Karpas-422 (cell line): ENCODE measurements around the gene BRPF1. TPM values are rescaled to one million over a fixed set of nuclear protein-coding genes. Genes with fewer than 3 reads are reported as not detected.
A peak's percentile ranks its signal among the peaks of the same experiment; 100 is the strongest.

ENCODE experiments used
- DNase-seq: peaks from one replicate; pipeline ENCODE4 v3.0.0-alpha.2; 2015
- H2AFZ ChIP-seq: fragments of 200-600 bp; sonication (generic); 2 replicates; pipeline ENCODE4 v1.6.1; 2014; ENCODE audit warnings: antibody characterized with exemption, low read length, mixed read lengths
- H3K27ac ChIP-seq: fragments of 200-600 bp; sonication (generic); 2 replicates; pipeline ENCODE4 v1.5.1; 2014; ENCODE audit warnings: mild to moderate bottlenecking, low read length, moderate library complexity
- H3K27me3 ChIP-seq: fragments of 200-600 bp; sonication (generic); 2 replicates; pipeline ENCODE4 v1.6.1; 2014; ENCODE audit warnings: low read length, mixed read lengths
- H3K36me3 ChIP-seq: fragments of 200-600 bp; sonication (generic); 2 replicates; pipeline ENCODE4 v1.6.1; 2014; ENCODE audit warnings: low read length, mixed read lengths; ENCODE audit not compliant: insufficient read depth
- H3K4me1 ChIP-seq: fragments of 200-600 bp; sonication (generic); 2 replicates; pipeline ENCODE4 v1.6.1; 2014; ENCODE audit warnings: mild to moderate bottlenecking, low read length, mixed read lengths
- H3K4me2 ChIP-seq: fragments of 200-600 bp; sonication (generic); 2 replicates; pipeline ENCODE4 v1.6.1; 2014; ENCODE audit warnings: low read length, low read depth, mild to moderate bottlenecking; ENCODE audit not compliant: poor library complexity, severe bottlenecking
- H3K4me3 ChIP-seq: fragments of 200-600 bp; sonication (generic); 2 replicates; pipeline ENCODE4 v1.5.1; 2014; ENCODE audit warnings: mild to moderate bottlenecking, antibody characterized with exemption, low read length, mixed read lengths
- H3K79me2 ChIP-seq: fragments of 200-600 bp; sonication (generic); 2 replicates; pipeline ENCODE4 v1.6.1; 2014; ENCODE audit warnings: mild to moderate bottlenecking, low read length, mixed read lengths
- H3K9ac ChIP-seq: fragments of 200-600 bp; sonication (generic); 2 replicates; pipeline ENCODE4 v1.6.0; 2014; ENCODE audit warnings: low read length
- H3K9me2 ChIP-seq: fragments of 200-600 bp; sonication (generic), shearing (Covaris generic); replicated peaks from 2 replicates; pipeline ENCODE4 v1.6.0; 2014; ENCODE audit warnings: mild to moderate bottlenecking, low read length, moderate library complexity; ENCODE audit not compliant: insufficient read depth
- H3K9me3 ChIP-seq: fragments of 300-700, 200-600 bp; sonication (generic); 2 replicates; pipeline ENCODE4 v1.6.1; 2014; ENCODE audit warnings: low read length, mixed read lengths
- H4K20me1 ChIP-seq: fragments of 200-600 bp; sonication (generic); 2 replicates; pipeline ENCODE4 v1.6.1; 2014; ENCODE audit warnings: mild to moderate bottlenecking, antibody characterized with exemption, low read length, low read depth; ENCODE audit not compliant: insufficient read depth
- total RNA-seq: library from RNA; depleted of rRNA; stranded (reverse); fragments of >200 nt; shearing (Covaris generic); gene quantifications from 2 replicates; pipeline ENCODE4 v1.2.3, GENCODE V29; 2014; ENCODE audit warnings: low replicate concordance

The BRPF1 gene
- total RNA-seq, 1 experiment from 2014 or later, result 14.5 TPM

- Histone ChIP-seq H3K27ac (no peak overlapping the region), H3K9me3 (no peaks in the 10 kb centered on the region), H3K4me2 (no peak overlapping the region), H3K4me3 (no peak overlapping the region), H3K79me2 (no peaks in the 10 kb centered on the region), H3K9me2 (no peaks in the 10 kb centered on the region), H3K4me1 (peaks cover 27% of the 10 kb centered on the region), H3K9ac (no peak overlapping the region), H3K36me3 (peaks cover 5% of the 10 kb centered on the region), H4K20me1 (peaks cover 7% of the 10 kb centered on the region; the same call in 1 of the 2 replicates), H3K27me3 (no peaks in the 10 kb centered on the region), H2AFZ (no peak overlapping the region)
- DNase-seq, result no peak
These were observed 44.0 kb upstream of the BRPF1 start for GRCh38 chr3:9687514-9687913.

GRCh38 chr3:9688961-9689360 lies 42.6 kb upstream of the BRPF1 start:
- Histone ChIP-seq H3K27me3 (no peaks in the 10 kb centered on the region), H3K9me3 (no peaks in the 10 kb centered on the region), H2AFZ (no peak overlapping the region), H3K79me2 (no peaks in the 10 kb centered on the region), H3K9me2 (no peaks in the 10 kb centered on the region), H3K4me2 (no peak overlapping the region), H3K27ac (no peak overlapping the region), H4K20me1 (peaks cover 12% of the 10 kb centered on the region; the same call in 1 of the 2 replicates), H3K4me1 (peaks cover 38% of the 10 kb centered on the region), H3K9ac (no peak overlapping the region), H3K36me3 (peaks cover 7% of the 10 kb centered on the region), H3K4me3 (no peak overlapping the region)
- no peak for DNase-seq

DNA sequence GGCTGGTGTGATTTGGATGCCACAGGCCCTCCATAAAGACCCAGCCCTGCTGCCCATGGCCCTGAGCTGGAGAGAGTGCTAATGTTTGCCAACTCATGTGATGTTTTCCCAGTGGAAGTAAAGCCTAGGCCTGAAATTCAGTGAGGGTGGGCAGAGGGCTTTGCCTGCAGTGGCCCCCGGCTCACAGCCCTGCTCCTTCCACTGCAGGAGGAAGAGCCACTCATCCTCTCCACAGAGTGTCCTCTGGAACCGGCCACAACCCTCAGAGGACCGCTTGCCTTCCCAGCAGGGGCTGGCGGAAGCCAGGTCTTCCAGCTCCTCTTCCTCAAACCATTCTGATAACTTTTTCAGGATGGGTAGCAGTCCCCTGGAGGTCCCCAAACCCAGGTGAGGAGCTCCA lies 41.8 kb upstream of the BRPF1 start:
- Histone ChIP-seq H3K27me3 (no peaks in the 10 kb centered on the region), H3K4me3 (no peak overlapping the region), H3K4me2 (no peak overlapping the region), H3K9ac (no peak overlapping the region), H3K27ac (no peak overlapping the region), H3K36me3 (peaks cover 6% of the 10 kb centered on the region), H3K79me2 (no peaks in the 10 kb centered on the region), H3K9me2 (no peaks in the 10 kb centered on the region), H2AFZ (no peak overlapping the region), H3K4me1 (peaks cover 38% of the 10 kb centered on the region), H4K20me1 (peaks cover 12% of the 10 kb centered on the region; the same call in 1 of the 2 replicates), H3K9me3 (no peaks in the 10 kb centered on the region)
- DNase-seq, result no peak

- H4K20me1 ChIP-seq, result peaks cover 12% of the 10 kb centered on the region; the same call in 1 of the 2 replicates
- H3K9ac ChIP-seq, result no peak overlapping the region
- H3K4me2 ChIP-seq, result peak overlapping the region; percentile 16
- no peaks in the 10 kb centered on the region for H3K9me3 ChIP-seq
- H2AFZ ChIP-seq, result no peak overlapping the region
- peak; percentile 82 for DNase-seq
- H3K4me3 ChIP-seq, result no peak overlapping the region
- peaks cover 4% of the 10 kb centered on the region; the same call in 1 of the 2 replicates for H3K36me3 ChIP-seq
- no peaks in the 10 kb centered on the region for H3K79me2 ChIP-seq
- H3K4me1 ChIP-seq, result peaks cover 38% of the 10 kb centered on the region
- H3K9me2 ChIP-seq, result no peaks in the 10 kb centered on the region
- no peaks in the 10 kb centered on the region for H3K27me3 ChIP-seq
- no peak overlapping the region for H3K27ac ChIP-seq
These were observed 40.8 kb upstream of the BRPF1 start for GRCh38 chr3:9690451-9691450.

- peaks cover 4% of the 10 kb centered on the region; the same call in 1 of the 2 replicates for H3K36me3 ChIP-seq
- H3K4me3 ChIP-seq, result no peak overlapping the region
- no peak overlapping the region for H3K27ac ChIP-seq
These were observed 39.9 kb upstream of the BRPF1 start for GRCh38 chr3:9691636-9692035.

DNA sequence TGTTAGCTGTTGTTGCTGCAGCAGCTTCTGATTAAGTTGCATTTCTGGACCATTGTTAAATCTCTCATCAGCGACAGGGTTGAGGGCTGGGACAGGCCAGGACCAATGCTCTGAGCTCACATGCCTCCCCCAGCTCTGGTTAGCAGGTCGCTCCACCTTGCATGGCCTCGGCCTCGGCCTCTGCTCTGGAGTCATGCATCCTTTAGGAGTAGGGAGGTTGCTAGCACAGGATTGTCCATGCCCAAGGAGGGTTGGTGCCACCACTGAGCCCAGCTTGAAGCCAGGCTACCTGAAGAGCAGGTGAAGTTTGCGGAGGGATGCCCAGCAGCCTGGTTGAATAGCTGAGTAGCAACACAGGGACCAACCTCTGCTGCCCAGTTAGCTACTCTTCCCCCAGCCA lies 39.1 kb upstream of the BRPF1 start:
- no peak overlapping the region for H3K4me3 ChIP-seq
- H2AFZ ChIP-seq, result no peak overlapping the region
- no peaks in the 10 kb centered on the region for H3K9me3 ChIP-seq
- H3K27me3 ChIP-seq, result no peaks in the 10 kb centered on the region
- no peak for DNase-seq
- H3K27ac ChIP-seq, result no peak overlapping the region
- no peak overlapping the region for H3K9ac ChIP-seq
- H3K9me2 ChIP-seq, result no peaks in the 10 kb centered on the region
- peaks cover 4% of the 10 kb centered on the region; the same call in 1 of the 2 replicates for H3K36me3 ChIP-seq
- H3K79me2 ChIP-seq, result no peaks in the 10 kb centered on the region
- H4K20me1 ChIP-seq, result peaks cover 12% of the 10 kb centered on the region; the same call in 1 of the 2 replicates
- peaks cover 38% of the 10 kb centered on the region for H3K4me1 ChIP-seq
- no peak overlapping the region for H3K4me2 ChIP-seq

More at GRCh38 chr3:9691636-9692035, 39.9 kb upstream of the BRPF1 start:
- Histone ChIP-seq H2AFZ (no peak overlapping the region), H3K9ac (no peak overlapping the region), H3K79me2 (no peaks in the 10 kb centered on the region), H4K20me1 (peaks cover 12% of the 10 kb centered on the region; the same call in 1 of the 2 replicates), H3K27me3 (no peaks in the 10 kb centered on the region), H3K9me2 (no peaks in the 10 kb centered on the region), H3K4me2 (no peak overlapping the region), H3K9me3 (no peaks in the 10 kb centered on the region), H3K4me1 (peaks cover 38% of the 10 kb centered on the region)
- no peak for DNase-seq

DNA sequence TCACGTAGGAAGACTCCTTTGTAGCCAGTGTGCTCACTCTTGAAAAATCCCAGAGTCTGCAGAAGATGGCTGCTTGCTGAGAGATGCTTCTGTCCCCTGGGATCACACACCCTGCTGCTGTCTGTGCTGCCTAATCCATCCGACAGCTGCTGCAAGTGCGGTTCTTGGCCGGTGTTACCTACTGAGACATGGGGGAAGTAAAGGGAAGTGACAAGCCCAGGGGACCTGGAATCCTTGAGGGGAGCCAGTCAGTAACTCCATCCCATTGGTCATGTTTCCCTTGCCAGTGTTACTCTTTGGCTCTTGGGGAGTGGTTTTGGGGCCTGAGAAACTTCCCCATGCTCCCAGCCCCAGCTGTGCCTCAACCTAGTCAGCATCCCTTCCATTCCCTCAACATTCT lies 36.2 kb upstream of the BRPF1 start:
- Histone ChIP-seq H2AFZ (no peak overlapping the region), H3K4me1 (peaks cover 30% of the 10 kb centered on the region), H3K36me3 (peaks cover 4% of the 10 kb centered on the region; the same call in 1 of the 2 replicates), H3K4me3 (no peak overlapping the region), H3K27ac (no peak overlapping the region), H4K20me1 (0 out of 2 replicates have a peak, but pooled peaks cover 6% of the 10 kb centered on the region), H3K9me2 (no peaks in the 10 kb centered on the region), H3K9me3 (no peaks in the 10 kb centered on the region), H3K9ac (no peak overlapping the region), H3K79me2 (no peaks in the 10 kb centered on the region), H3K27me3 (no peaks in the 10 kb centered on the region), H3K4me2 (no peak overlapping the region)
- no peak for DNase-seq

GRCh38 chr3:9695746-9696145 lies 35.8 kb upstream of the BRPF1 start:
- Histone ChIP-seq H2AFZ (no peak overlapping the region), H3K9me2 (no peaks in the 10 kb centered on the region), H3K9ac (no peak overlapping the region), H3K27me3 (no peaks in the 10 kb centered on the region), H3K36me3 (peaks cover 4% of the 10 kb centered on the region; the same call in 1 of the 2 replicates), H3K4me3 (no peak overlapping the region), H4K20me1 (0 out of 2 replicates have a peak, but pooled peaks cover 5% of the 10 kb centered on the region), H3K4me1 (peaks cover 26% of the 10 kb centered on the region), H3K27ac (no peak overlapping the region), H3K9me3 (no peaks in the 10 kb centered on the region), H3K4me2 (no peak overlapping the region), H3K79me2 (no peaks in the 10 kb centered on the region)
- DNase-seq, result no peak
